HG03575 (cell line): Measurements from ENCODE around the gene DBN1.

ENCODE experiments used
- ATAC-seq: cut with Tn5 transposase; IDR thresholded peaks from one replicate; pipeline ENCODE4 v1.9.1; 2021; ENCODE audit not compliant: unreplicated experiment, insufficient number of reproducible peaks, low FRiP score; ENCODE audit errors: extremely low read depth

The DBN1 gene

GRCh38 chr5:177473443-177474001 lies at the start of gene DBN1:
Gene DBN1, minus strand, starts transcription at chr5:177473634. Its CDS starts 113 bp downstream, at chr5:177473521.
- ATAC-seq, result no peak

- ATAC-seq, result no peak
Measured at GRCh38 chr5:177520916-177521513, 47.6 kb upstream of the DBN1 start.

- no peak for ATAC-seq
Measured at GRCh38 chr5:177520271-177520670, 46.8 kb upstream of the DBN1 start.

GRCh38 chr5:177519463-177520235 lies 46.2 kb upstream of the DBN1 start:
- no peak for ATAC-seq

GRCh38 chr5:177516601-177517568 lies 43.5 kb upstream of the DBN1 start, which contains the start of gene DDX41:
Gene DDX41, minus strand, starts transcription at chr5:177516961. Its CDS starts 16 bp downstream, at chr5:177516945.
- peak; percentile 37 for ATAC-seq

GRCh38 chr5:177515580-177515979 lies 42.1 kb upstream of the DBN1 start:
- no peak for ATAC-seq

- no peak for ATAC-seq
Measured at GRCh38 chr5:177514541-177514940, 41.1 kb upstream of the DBN1 start.

GRCh38 chr5:177513500-177513899 lies 40.1 kb upstream of the DBN1 start:
- ATAC-seq, result no peak

- no peak for ATAC-seq
Measured at GRCh38 chr5:177512736-177513380, 39.4 kb upstream of the DBN1 start.

GRCh38 chr5:177511796-177512675 lies 38.6 kb upstream of the DBN1 start:
- no peak for ATAC-seq

- ATAC-seq, result no peak
Measured at GRCh38 chr5:177511181-177511580, 37.7 kb upstream of the DBN1 start.

GRCh38 chr5:177510567-177511053 lies 37.2 kb upstream of the DBN1 start:
- no peak for ATAC-seq

- ATAC-seq, result no peak
Measured at GRCh38 chr5:177509991-177510566, 36.6 kb upstream of the DBN1 start.

- no peak for ATAC-seq
Measured at GRCh38 chr5:177509381-177509951, 36.0 kb upstream of the DBN1 start, which contains the start of gene DOK3. Gene DOK3, minus strand, starts transcription at chr5:177509826. Its CDS starts 286 bp downstream, at chr5:177509540.

GRCh38 chr5:177508837-177509236 lies 35.4 kb upstream of the DBN1 start:
- no peak for ATAC-seq

- no peak for ATAC-seq
Measured at GRCh38 chr5:177508221-177508611, 34.8 kb upstream of the DBN1 start.
